Adrenal gland (tissue), 12 donors: ENCODE results near the gene ZNF384. TPM values are rescaled to one million over a fixed set of nuclear protein-coding genes. Genes with fewer than 3 reads are reported as not detected.

ENCODE experiments used
- DNase-seq, 7 donors: peaks; one replicate each; pipeline ENCODE4 v3.0.0-alpha.2; 2019 to 2020
- H3K27ac ChIP-seq, 5 donors: fragments of 200-600 bp; sonication (generic) in 4 of 5; 1 replicate in 3 of 5; 2 replicates in 2 of 5; pipeline versions ENCODE4 v1.5.1 to v1.8.0; 2016 to 2020; ENCODE audit warnings: mild to moderate bottlenecking in 1 of 5
- H3K27me3 ChIP-seq: fragments of 200-600 bp; 2 replicates; pipeline ENCODE4 v1.8.0; 2021
- H3K36me3 ChIP-seq, 2 donors: fragments of 200-600 bp; replicated peaks in 1 of 2; 1 replicate in 1 of 2; 2 replicates in 1 of 2; pipeline versions ENCODE4 v1.5.1 to v1.8.0; 2018 to 2022
- H3K4me1 ChIP-seq, 2 donors: fragments of 200-600 bp; replicated peaks in 1 of 2; 1 replicate in 1 of 2; 2 replicates in 1 of 2; pipeline versions ENCODE4 v1.5.1 to v1.8.0; 2018 to 2021
- H3K4me3 ChIP-seq, 4 donors: fragments of 200-600 bp; sonication (generic) in 3 of 4; one replicate each; pipeline ENCODE4 v1.5.1; 2016 to 2018
- H3K9me3 ChIP-seq, 3 donors: fragments of 200-600 bp; sonication (generic) in 1 of 3; replicated peaks in 1 of 3; 1 replicate in 2 of 3; 2 replicates in 1 of 3; pipeline versions ENCODE4 v1.5.1 to v1.8.0; 2016 to 2021
- POLR2A ChIP-seq, 2 donors: fragments of 450-650 bp; IDR thresholded peaks; one replicate each; pipeline ENCODE4 v1.6.1; 2017; ENCODE audit warnings: antibody characterized with exemption in 2 of 2, mild to moderate bottlenecking in 2 of 2, moderate library complexity in 1 of 2
- WGBS, 4 donors: extraction: QIAGEN DNeasy Blood & Tissue Kit in 2 of 4; methylation state at CpG; one replicate each; pipeline versions ENCODE4 v1.1.5 to v1.1.7; 2013 to 2017; 5-methylcytosine and 5-hydroxymethylcytosine counted together
- intact Hi-C, 2 donors: fragments of 100-400 bp; cut with DNase I; formaldehyde crosslinking; loops; one replicate each; pipeline versions ENCODE4 v1.14.1 to v1.15.0; 2022 to 2023
- polyA plus RNA-seq, 3 donors: library from polyadenylated mRNA; stranded (reverse); fragments of 200-250 nt in 2 of 3; fragments of 350-450 nt in 1 of 3; fragmentation: Illumina TruSeq in 1 of 3; extraction: RNeasy Lipid Tissue Mini Kit (QIAGEN cat#74804) in 1 of 3; gene quantifications; one replicate each; pipeline ENCODE4 v1.2.3, GENCODE V29; 2013 to 2014
- total RNA-seq, 9 donors: library from RNA; depleted of rRNA in 4 of 9; stranded (reverse); fragments of >200 nt in 4 of 9; fragments of 120-200 nt in 1 of 9; fragmentation: NEBNext Ultra II Directional in 1 of 9; extraction: Animal tissue kit (Norgen Biotek cat#: 25700) in 1 of 9; gene quantifications; one replicate each; pipeline versions ENCODE4 v1.1.0 to v1.2.4, GENCODE V29; 2013 to 2023
- TF ChIP-seq, protein P1 (sequence below), 6 experiments: fragments of 450-650 bp in 4 of 6; fragments of 200-600 bp in 2 of 6; sonication (generic) in 1 of 6; IDR thresholded peaks; 1 replicate in 5 of 6; 2 replicates in 1 of 6; pipeline versions ENCODE4 v1.5.1 to v1.8.0; 2016 to 2021; ENCODE audit warnings: antibody characterized with exemption in 6 of 6, mild to moderate bottlenecking in 2 of 6, moderate library complexity in 1 of 6
- donor health status: healthy with polysubstance abuse.
- donor health status: Bipolar disorder and iron deficiency.
- donor health status: DM: yes; HTN: yes; CAD: no.
- donor health status: DM: no; HTN: no; CAD: no.
- donor health status: DM: no; HTN: no; CAD: no.
- donor health status: DM: yes; HTN: yes; CAD: no.

The ZNF384 gene
- total and polyA plus RNA-seq, 12 donors = 19.9 to 71.2 (median 47.5) TPM

DNA sequence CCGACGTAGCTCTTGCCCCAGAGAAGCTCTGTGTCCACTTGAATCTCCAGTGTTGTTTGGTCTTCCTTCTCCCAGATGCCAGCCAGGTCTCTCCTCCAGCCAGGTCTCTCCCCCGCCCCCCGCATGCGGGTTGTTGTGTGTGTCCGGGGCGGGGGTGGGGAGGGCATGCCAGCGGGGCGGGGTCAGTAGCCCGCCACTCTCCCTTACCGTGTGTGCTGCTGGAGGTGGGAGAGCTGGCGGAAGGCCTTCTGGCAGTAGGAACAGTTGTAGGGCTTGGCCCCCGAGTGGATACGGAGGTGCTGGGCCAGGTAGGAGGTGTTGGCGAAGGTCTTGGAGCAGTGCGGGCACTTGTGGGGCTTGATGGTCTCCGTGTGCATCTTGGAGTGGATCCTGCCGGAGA, 17.0 kb downstream of the ZNF384 start:
- H3K36me3 ChIP-seq = peaks cover 0 to 99% of the 10 kb centered on the region in 2 donors

DNA sequence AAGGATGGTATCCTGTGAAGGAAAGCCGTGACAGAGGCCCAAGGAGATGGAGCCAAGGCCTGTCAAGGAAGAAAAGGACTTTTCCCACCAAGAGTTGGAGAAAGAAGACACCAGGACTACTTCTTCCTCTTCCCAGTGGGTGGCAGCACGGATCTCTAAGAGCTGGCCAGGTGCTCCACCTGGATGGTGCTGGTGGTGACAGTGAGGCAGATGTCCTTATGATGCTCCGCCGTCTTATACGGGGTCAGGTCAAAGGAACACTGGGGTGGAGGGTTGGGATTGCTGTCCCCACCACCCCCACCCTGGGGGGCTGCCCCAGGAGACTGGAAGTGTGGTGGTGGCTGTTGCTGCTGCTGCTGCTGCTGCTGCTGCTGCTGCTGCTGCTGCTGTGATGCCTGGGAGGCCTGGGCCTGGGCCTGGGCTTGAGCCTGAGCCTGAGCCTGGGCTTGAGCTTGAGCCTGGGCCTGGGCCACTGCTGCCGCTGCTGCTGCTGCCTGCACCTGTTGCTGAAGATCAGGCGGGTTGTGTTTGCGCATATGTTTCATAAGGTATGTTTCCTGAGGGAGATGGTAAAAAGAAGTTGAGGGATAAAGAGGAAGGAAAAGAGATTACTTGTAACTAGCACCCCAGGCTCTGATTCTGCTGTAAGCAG, 21.5 kb downstream of the ZNF384 start:
- no peaks in the 10 kb centered on the region for H3K27me3 ChIP-seq
- peaks cover 0 to 71% of the 10 kb centered on the region in 2 donors for H3K36me3 ChIP-seq
- H3K4me3 ChIP-seq = no peak overlapping the region
- H3K9me3 ChIP-seq = no peaks in the 10 kb centered on the region
- 79 to 85% (median 83%) methylated on average over 8 of the region's 8 CpGs for WGBS, 4 donors
- no peak for DNase-seq
- H3K4me1 ChIP-seq = no peaks in the 10 kb centered on the region
- H3K27ac ChIP-seq = no peak overlapping the region
- intact Hi-C loops = loop anchor here in 1 of 2 donors (10.0 kb wide), 1 partner anchor 53 kb away; no protein-coding TSS in a partner anchor
- TF ChIP-seq POLR2A (IDR thresholded peaks at IDR 0.05) = no peak
- TF ChIP-seq, protein P1, sequence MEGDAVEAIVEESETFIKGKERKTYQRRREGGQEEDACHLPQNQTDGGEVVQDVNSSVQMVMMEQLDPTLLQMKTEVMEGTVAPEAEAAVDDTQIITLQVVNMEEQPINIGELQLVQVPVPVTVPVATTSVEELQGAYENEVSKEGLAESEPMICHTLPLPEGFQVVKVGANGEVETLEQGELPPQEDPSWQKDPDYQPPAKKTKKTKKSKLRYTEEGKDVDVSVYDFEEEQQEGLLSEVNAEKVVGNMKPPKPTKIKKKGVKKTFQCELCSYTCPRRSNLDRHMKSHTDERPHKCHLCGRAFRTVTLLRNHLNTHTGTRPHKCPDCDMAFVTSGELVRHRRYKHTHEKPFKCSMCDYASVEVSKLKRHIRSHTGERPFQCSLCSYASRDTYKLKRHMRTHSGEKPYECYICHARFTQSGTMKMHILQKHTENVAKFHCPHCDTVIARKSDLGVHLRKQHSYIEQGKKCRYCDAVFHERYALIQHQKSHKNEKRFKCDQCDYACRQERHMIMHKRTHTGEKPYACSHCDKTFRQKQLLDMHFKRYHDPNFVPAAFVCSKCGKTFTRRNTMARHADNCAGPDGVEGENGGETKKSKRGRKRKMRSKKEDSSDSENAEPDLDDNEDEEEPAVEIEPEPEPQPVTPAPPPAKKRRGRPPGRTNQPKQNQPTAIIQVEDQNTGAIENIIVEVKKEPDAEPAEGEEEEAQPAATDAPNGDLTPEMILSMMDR (IDR thresholded peaks at IDR 0.05) = no peak

More for the DNA sequence above, 17.0 kb downstream of the ZNF384 start:
- no peak for DNase-seq
- no peak overlapping the region for H3K27ac ChIP-seq
- no peak for TF ChIP-seq POLR2A (IDR thresholded peaks at IDR 0.05)
- TF ChIP-seq, protein P1 (IDR thresholded peaks at IDR 0.05) = no peak
- H3K9me3 ChIP-seq = no peaks in the 10 kb centered on the region
- H3K27me3 ChIP-seq = no peaks in the 10 kb centered on the region
- intact Hi-C loops = no loop called here
- H3K4me3 ChIP-seq = no peak overlapping the region
- WGBS, 4 donors = 86 to 90% (median 88%) methylated on average over 17 to 18 of the region's 18 CpGs
- H3K4me1 ChIP-seq = no peaks in the 10 kb centered on the region

DNA sequence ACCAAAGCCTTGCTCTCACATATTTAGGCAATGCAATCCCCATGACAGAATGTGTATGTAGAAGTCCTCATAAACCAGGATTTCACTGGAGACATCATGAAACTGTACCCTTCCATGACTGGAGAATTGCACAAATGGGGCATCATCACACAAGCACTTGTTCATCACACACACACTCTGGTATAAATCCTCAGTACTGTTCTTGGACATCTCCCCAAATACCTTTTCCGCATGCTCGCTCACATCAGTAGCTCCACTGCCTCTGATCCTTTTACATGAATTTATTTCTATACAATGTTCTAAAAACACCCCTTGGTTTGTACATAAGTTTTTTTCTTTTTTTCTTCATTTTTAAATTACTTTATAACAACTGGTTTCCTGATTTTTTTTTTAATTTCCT, 23.0 kb downstream of the ZNF384 start:
- Histone ChIP-seq H3K4me1 (peaks cover 6 to 12% of the 10 kb centered on the region in 2 donors), H3K36me3 (peaks cover 0 to 56% of the 10 kb centered on the region in 2 donors), H3K27me3 (no peaks in the 10 kb centered on the region), H3K9me3 (no peaks in the 10 kb centered on the region), H3K4me3 (no peak overlapping the region), H3K27ac (no peak overlapping the region)
- WGBS, 4 donors = 93 to 100% (median 97%) methylated on average over 2 of the region's 2 CpGs
- intact Hi-C loops = loop anchor here in 1 of 2 donors (10.0 kb wide), 1 partner anchor 51 kb away; no protein-coding TSS in a partner anchor
- TF ChIP-seq, protein P1 (IDR thresholded peaks at IDR 0.05) = no peak
- TF ChIP-seq POLR2A (IDR thresholded peaks at IDR 0.05) = no peak
- no peak for DNase-seq

DNA sequence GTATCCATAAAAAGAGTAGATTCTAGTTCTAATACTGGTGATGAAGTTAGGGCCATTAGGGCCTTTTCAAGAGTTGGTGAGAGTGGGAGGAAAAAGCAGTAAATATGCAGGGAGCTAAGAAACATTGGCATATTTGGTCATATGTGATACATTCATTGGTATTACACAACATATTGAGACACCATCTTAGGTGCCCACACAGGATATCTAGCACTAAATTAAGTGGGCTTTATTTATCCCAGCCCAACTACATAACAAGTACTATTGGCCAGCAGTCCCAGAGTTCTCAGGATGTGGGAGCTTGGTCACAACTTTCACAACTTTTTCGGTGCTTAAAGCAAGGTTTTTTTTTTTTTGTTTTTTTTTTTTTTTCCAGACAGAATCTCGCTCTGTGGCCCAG, 24.3 kb downstream of the ZNF384 start:
- TF ChIP-seq, protein P1 (IDR thresholded peaks at IDR 0.05) = no peak
- no peak for TF ChIP-seq POLR2A (IDR thresholded peaks at IDR 0.05)
- no peak for DNase-seq
- Histone ChIP-seq H3K36me3 (peaks cover 0 to 43% of the 10 kb centered on the region in 2 donors), H3K9me3 (no peaks in the 10 kb centered on the region), H3K4me1 (peaks cover 6 to 12% of the 10 kb centered on the region in 2 donors), H3K27me3 (no peaks in the 10 kb centered on the region), H3K27ac (no peak overlapping the region), H3K4me3 (no peak overlapping the region)
- intact Hi-C loops = loop anchor here in 1 of 2 donors (5.0 to 10.0 kb wide), 2 partner anchors 32 to 50 kb away; no protein-coding TSS in a partner anchor
- 68 to 74% (median 71%) methylated on average over 1 to 2 of the region's 2 CpGs for WGBS, 4 donors
